HG03025 (cell line): ENCODE results near the gene ADGRD2.

Experiments used
- ATAC-seq: cut with Tn5 transposase; IDR thresholded peaks from one replicate; pipeline ENCODE4 v1.9.1; 2021; ENCODE audit warnings: mild to moderate bottlenecking, moderate library complexity; ENCODE audit not compliant: unreplicated experiment, low FRiP score

Gene ADGRD2

GRCh38 chr9:124475868-124476690 lies 25.8 kb downstream of the ADGRD2 start:
- ATAC-seq = no peak

DNA sequence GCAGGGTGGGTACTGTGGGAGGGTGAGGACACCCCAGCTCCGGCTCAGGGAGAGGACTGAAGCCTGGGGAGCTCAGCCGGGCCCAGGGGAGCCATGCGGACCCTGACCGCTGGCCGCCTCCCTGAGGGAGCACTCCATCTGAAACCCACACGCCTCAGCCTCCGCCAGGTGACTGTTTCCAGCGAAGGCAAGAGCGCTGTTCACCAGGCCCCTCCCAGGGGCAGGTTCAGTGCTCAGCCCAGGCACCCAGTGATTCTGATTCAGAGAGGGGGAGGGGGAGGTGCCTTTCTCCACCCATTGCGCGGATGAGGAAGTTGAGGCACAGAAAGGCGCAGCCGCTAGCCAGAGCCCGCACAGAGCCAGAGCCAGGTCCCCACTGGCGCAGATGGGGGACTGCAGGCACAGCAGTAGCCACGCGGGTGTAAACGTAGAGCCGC lies 27.0 kb downstream of the ADGRD2 start:
- no peak for ATAC-seq

GRCh38 chr9:124477648-124478285 lies 27.5 kb downstream of the ADGRD2 start:
- ATAC-seq = no peak

GRCh38 chr9:124478354-124478753 lies 28.1 kb downstream of the ADGRD2 start:
- ATAC-seq = no peak

DNA sequence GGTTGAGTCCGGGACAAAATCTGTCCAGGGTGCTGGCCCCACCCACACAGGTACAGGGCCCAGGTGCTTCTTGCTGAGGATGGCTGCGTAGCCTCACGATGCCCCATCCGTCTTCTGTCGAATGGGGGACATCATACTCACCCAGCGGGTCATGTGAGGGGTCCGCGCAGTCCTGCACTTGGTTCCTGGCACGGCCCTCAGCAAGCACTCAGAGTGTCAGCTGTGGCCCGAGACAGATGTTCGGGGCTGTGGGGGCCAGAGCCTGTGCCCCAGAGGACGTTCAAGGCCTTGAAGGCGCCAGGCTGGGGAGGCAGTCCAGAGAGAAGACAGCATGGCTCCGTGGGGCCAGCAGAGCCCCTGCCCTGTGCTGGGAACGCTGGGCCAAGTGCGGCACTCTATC lies 29.1 kb downstream of the ADGRD2 start:
- ATAC-seq = no peak

GRCh38 chr9:124479947-124480620 lies 29.8 kb downstream of the ADGRD2 start:
- no peak for ATAC-seq

GRCh38 chr9:124480621-124480981 lies 30.4 kb downstream of the ADGRD2 start:
- no peak for ATAC-seq

DNA sequence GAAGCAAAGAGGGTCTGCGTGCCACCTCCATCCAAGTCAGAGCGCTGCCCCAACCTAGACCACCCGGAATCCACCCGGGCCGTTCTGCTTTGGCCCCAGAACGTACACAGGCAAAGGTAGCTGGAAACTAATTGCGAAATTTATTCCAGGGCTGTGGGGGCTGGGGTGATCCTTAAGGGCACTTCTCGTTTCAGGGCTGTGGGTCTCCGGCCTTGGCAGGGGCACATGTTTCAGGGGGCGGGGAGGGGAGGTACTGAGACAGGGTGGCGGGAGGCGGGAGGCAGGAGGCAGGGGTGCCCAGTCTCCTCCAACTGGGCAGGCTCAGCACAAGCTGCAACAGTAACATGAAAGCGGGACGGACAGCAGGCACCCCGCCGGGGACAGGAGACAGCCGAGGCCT lies 30.9 kb downstream of the ADGRD2 start:
- ATAC-seq = no peak

DNA sequence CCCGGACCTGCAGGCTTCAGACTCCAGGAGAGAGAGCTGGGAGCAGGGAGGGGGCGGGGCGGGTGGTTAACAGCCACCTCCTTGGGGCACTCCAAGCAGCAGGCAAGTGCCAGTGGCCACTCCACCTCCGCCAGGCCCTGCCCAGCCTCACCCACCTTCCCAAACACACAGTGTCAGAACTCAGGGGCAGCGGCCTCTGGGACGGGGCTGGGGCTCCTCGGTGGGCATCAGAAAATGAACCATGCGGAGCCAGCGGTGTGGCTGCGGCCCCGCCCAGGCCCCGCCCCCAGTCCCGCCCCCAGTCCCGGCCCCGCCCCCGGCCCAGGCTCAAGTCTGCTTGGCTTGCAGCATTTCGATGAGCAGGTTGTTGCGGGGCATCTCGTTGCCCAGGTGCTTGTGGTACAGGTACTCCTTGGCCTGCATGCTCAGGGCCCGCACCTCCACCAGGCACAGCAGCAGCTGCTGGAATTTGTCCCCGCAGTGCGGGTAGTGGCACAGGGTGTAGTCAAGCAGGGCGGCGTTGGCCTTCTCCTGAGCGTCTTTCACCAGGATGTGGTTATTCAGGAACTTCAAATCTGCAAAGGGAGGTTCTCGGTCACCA lies 32.3 kb downstream of the ADGRD2 start:
- no peak for ATAC-seq

DNA sequence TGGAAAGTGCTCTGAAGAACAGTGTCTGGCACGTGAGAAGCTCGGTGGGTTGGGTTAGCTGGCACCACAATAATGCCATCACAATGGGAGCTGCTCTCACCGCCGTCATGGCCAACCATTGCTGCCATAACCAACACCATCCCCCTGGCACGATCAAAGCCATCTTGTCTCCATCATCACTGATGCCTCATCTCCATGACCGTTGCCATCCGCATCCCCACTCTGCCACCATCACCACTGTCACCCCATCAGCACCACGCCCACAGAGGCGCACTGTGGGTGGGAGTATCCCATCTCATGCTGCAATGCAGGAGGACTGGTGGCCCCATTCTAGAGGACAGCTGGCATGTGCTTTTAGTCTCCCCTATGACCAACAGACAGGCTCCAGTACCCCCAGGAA lies 33.2 kb downstream of the ADGRD2 start:
- no peak for ATAC-seq

DNA sequence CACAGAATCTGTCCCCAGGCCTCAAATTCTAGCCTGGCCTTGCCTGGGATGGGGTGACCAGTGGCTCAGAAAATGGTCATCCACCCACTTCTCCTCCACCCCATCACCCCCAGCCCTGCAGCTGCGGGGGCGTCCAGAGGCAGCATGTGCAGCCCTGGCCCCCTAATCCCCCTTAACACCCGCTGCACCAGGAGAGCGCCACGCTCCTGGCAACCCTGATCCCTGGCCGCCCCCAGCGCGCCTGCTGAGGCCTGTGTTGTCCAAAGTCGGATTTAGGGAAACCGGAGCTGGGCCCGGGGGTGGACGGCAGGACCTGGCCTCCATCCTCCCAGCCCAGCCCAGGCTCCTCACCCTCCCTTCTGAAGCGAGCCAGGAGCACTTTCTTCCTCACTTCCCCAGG lies 35.0 kb downstream of the ADGRD2 start:
- no peak for ATAC-seq

DNA sequence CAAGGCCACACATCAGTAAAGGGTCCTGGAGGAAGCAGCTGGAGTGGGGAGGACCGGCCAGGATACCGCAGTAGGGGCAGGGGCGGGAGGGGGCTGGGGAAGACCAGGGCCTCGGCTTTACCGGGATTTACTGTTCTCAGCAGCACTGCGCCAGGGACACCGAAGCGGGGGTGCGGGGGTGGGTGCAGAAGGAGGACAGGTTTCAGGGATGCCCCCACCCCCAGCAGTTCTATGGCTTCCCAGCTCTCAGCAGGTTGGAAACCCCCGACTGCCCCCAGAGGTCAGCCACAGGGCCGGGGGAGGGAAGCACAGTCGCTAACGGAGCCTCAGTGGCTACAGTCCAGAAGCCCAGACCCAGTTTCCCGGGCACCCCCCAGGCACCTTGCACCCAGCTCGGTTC lies 35.7 kb downstream of the ADGRD2 start:
- ATAC-seq = no peak

DNA sequence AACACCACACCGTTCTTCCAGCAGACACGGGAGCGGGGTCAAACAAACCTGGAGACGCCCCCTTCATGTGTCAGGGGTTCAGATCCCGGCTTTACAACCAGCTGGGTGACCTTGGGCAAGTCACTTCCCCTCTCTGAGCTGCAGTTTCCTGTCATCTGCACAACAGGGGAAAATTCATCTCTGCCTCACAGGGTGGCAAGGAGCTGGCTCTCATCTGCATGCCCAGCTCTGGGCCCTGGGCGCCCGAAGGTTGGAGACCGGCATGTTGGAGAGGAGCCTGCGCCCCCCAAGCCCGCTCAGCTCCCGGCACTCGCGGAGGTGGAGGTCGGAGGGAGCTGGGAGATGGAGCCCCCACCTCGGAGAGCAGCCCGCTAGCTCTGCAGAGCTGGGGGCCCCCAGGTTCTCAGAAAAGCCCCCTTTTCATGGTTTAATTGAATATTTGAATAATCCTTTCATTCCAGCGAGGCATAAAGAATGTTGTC lies 36.6 kb downstream of the ADGRD2 start:
- ATAC-seq = no peak

GRCh38 chr9:124487260-124488182 lies 37.3 kb downstream of the ADGRD2 start:
- no peak for ATAC-seq

GRCh38 chr9:124488641-124489210 lies 38.5 kb downstream of the ADGRD2 start:
- ATAC-seq = no peak

DNA sequence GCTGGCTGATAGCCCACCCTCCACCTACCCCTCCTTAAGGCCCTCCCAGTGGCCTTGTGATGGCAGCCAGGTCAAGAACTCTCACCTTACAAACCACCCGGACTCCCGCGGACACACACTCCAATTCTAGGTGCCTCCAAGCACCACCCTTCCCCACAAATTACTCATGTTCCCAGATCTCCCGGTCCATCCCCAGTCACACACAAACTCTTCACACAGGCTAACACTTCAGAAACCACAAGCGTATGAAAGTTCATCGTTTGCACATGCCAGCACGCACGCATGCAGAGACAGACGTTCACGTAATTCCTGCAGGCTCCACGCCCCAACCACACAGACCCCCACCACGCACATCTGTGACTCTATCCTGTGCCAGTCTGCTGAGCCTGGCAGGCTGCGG lies 39.0 kb downstream of the ADGRD2 start:
- no peak for ATAC-seq

- no peak for ATAC-seq
Measured at GRCh38 chr9:124490004-124490403, 39.8 kb downstream of the ADGRD2 start.

GRCh38 chr9:124491049-124491975 lies 41.1 kb downstream of the ADGRD2 start:
- ATAC-seq = no peak

GRCh38 chr9:124492818-124493217 lies 42.6 kb downstream of the ADGRD2 start:
- no peak for ATAC-seq
